OCI-LY1 (cell line): Measurements from ENCODE around the gene NOMO2.
"Not testable (repeated sequence)": the region's sequence is repeated elsewhere in the genome, so short reads cannot be mapped to it uniquely, and the experiment has no call there.

Experiments
- H2AFZ ChIP-seq: fragments of 200-600 bp; sonication (generic), shearing (Covaris generic); 2 replicates; pipeline ENCODE4 v1.6.0; 2014; ENCODE audit warnings: antibody characterized with exemption, mild to moderate bottlenecking, low read length
- H3F3A ChIP-seq: fragments of 200-600 bp; sonication (generic), shearing (Covaris generic); 2 replicates; pipeline ENCODE4 v1.6.0; 2014; ENCODE audit warnings: mild to moderate bottlenecking, antibody characterized with exemption, low read length, moderate library complexity; ENCODE audit not compliant: insufficient read depth
- H3K27ac ChIP-seq: fragments of 200-600 bp; sonication (generic); 2 replicates; pipeline ENCODE4 v1.5.1; 2014; ENCODE audit warnings: low read length, mixed run types, mild to moderate bottlenecking, low read depth; ENCODE audit not compliant: poor library complexity, severe bottlenecking
- H3K27me3 ChIP-seq: fragments of 200-600 bp; sonication (generic); 2 replicates; pipeline ENCODE4 v1.6.0; 2014; ENCODE audit warnings: antibody characterized with exemption, mild to moderate bottlenecking, low read length, moderate library complexity; ENCODE audit not compliant: insufficient read depth
- H3K36me3 ChIP-seq: fragments of 200-600 bp; sonication (generic); 2 replicates; pipeline ENCODE4 v1.6.1; 2014; ENCODE audit warnings: mild to moderate bottlenecking, antibody characterized with exemption, low read length, moderate library complexity, mixed read lengths; ENCODE audit not compliant: insufficient read depth
- H3K4me1 ChIP-seq: fragments of 200-600 bp; sonication (generic); 2 replicates; pipeline ENCODE4 v1.5.1; 2014; ENCODE audit warnings: mild to moderate bottlenecking, low read length, moderate library complexity; ENCODE audit not compliant: insufficient read depth, severe bottlenecking
- H3K4me2 ChIP-seq: fragments of 200-600 bp; sonication (generic), shearing (Covaris generic); 2 replicates; pipeline ENCODE4 v1.6.1; 2014; ENCODE audit warnings: low read length
- H3K4me3 ChIP-seq: fragments of 200-600 bp; sonication (generic); 2 replicates; pipeline ENCODE4 v1.5.1; 2014; ENCODE audit warnings: low read length, low read depth, mild to moderate bottlenecking, mixed read lengths; ENCODE audit not compliant: poor library complexity, severe bottlenecking
- H3K79me2 ChIP-seq: fragments of 200-600 bp; shearing (Covaris generic); 2 replicates; pipeline ENCODE4 v1.6.1; 2016; ENCODE audit warnings: mixed run types, low read length, mixed read lengths; ENCODE audit not compliant: insufficient read depth
- H3K9ac ChIP-seq: fragments of 200-600 bp; sonication (generic), shearing (Covaris generic); 2 replicates; pipeline ENCODE4 v1.6.1; 2014; ENCODE audit warnings: mild to moderate bottlenecking, low read length, mixed read lengths
- H3K9me2 ChIP-seq: fragments of 200-600 bp; sonication (generic), shearing (Covaris generic); 2 replicates; pipeline ENCODE4 v1.6.1; 2014; ENCODE audit warnings: low read depth, mild to moderate bottlenecking, low read length, mixed read lengths
- H3K9me3 ChIP-seq: fragments of 200-600 bp; shearing (Covaris generic); 2 replicates; pipeline ENCODE4 v1.6.1; 2014; ENCODE audit warnings: low read length, mixed read lengths
- H4K20me1 ChIP-seq: fragments of 200-600 bp; sonication (generic), shearing (Covaris generic); 2 replicates; pipeline ENCODE4 v1.6.0; 2016; ENCODE audit warnings: mild to moderate bottlenecking, low read length; ENCODE audit not compliant: insufficient read depth

NOMO2 gene

GRCh38 chr16:18498430-18498829, 63.5 kb downstream of the NOMO2 start:
- H3K9ac ChIP-seq, H3K4me2 ChIP-seq, H3K79me2 ChIP-seq, H3K4me3 ChIP-seq, H2AFZ ChIP-seq, H4K20me1 ChIP-seq, H3K9me3 ChIP-seq, H3K9me2 ChIP-seq, H3K27me3 ChIP-seq, H3F3A ChIP-seq, H3K4me1 ChIP-seq, H3K27ac ChIP-seq, H3K36me3 ChIP-seq: not testable (repeated sequence)

- H3F3A ChIP-seq, H4K20me1 ChIP-seq, H3K79me2 ChIP-seq, H3K4me2 ChIP-seq, H3K9me3 ChIP-seq, H3K4me3 ChIP-seq, H3K9me2 ChIP-seq, H3K4me1 ChIP-seq, H3K27me3 ChIP-seq, H3K27ac ChIP-seq, H3K36me3 ChIP-seq, H3K9ac ChIP-seq, H2AFZ ChIP-seq: not testable (repeated sequence)
Measured at GRCh38 chr16:18497032-18497431, 64.9 kb downstream of the NOMO2 start.

- not testable (repeated sequence) for H3K9me3 ChIP-seq, H3K79me2 ChIP-seq, H3K4me3 ChIP-seq, H3K27ac ChIP-seq, H3K27me3 ChIP-seq, H3K36me3 ChIP-seq, H3K4me1 ChIP-seq, H3K9ac ChIP-seq, H2AFZ ChIP-seq, H3F3A ChIP-seq, H4K20me1 ChIP-seq, H3K9me2 ChIP-seq, H3K4me2 ChIP-seq
Measured at GRCh38 chr16:18492118-18492897, 69.6 kb downstream of the NOMO2 start.

GRCh38 chr16:18436025-18436424, 125.9 kb downstream of the NOMO2 start:
- H4K20me1 ChIP-seq = not testable (repeated sequence)

GRCh38 chr16:18415827-18416226, 146.1 kb downstream of the NOMO2 start:
- not testable (repeated sequence) for H3K27me3 ChIP-seq, H3K27ac ChIP-seq, H3K4me1 ChIP-seq, H3K36me3 ChIP-seq, H2AFZ ChIP-seq, H3K79me2 ChIP-seq, H3F3A ChIP-seq, H3K9me3 ChIP-seq, H3K4me2 ChIP-seq, H3K9me2 ChIP-seq, H4K20me1 ChIP-seq, H3K9ac ChIP-seq, H3K4me3 ChIP-seq

More at GRCh38 chr16:18436025-18436424, 125.9 kb downstream of the NOMO2 start:
- H3K4me3 ChIP-seq, H3K36me3 ChIP-seq, H3K4me2 ChIP-seq, H3K9ac ChIP-seq, H3K79me2 ChIP-seq, H2AFZ ChIP-seq, H3K9me3 ChIP-seq, H3K27ac ChIP-seq, H3K9me2 ChIP-seq, H3K27me3 ChIP-seq, H3F3A ChIP-seq, H3K4me1 ChIP-seq: not testable (repeated sequence)

GRCh38 chr16:18409532-18410293, 152.2 kb downstream of the NOMO2 start:
- not testable (repeated sequence) for H3K4me2 ChIP-seq, H3K9me3 ChIP-seq, H3K4me3 ChIP-seq

GRCh38 chr16:18401851-18402657, 159.8 kb downstream of the NOMO2 start:
- H3K27ac ChIP-seq, H3K36me3 ChIP-seq, H3K9me3 ChIP-seq, H3K4me1 ChIP-seq, H3K4me2 ChIP-seq, H4K20me1 ChIP-seq, H3K27me3 ChIP-seq, H3K9me2 ChIP-seq, H3K79me2 ChIP-seq, H3F3A ChIP-seq, H2AFZ ChIP-seq, H3K9ac ChIP-seq, H3K4me3 ChIP-seq: not testable (repeated sequence)

More at GRCh38 chr16:18409532-18410293, 152.2 kb downstream of the NOMO2 start:
- not testable (repeated sequence) for H3K79me2 ChIP-seq, H3K27me3 ChIP-seq, H4K20me1 ChIP-seq, H2AFZ ChIP-seq, H3K36me3 ChIP-seq, H3K9ac ChIP-seq, H3K9me2 ChIP-seq, H3K27ac ChIP-seq, H3K4me1 ChIP-seq, H3F3A ChIP-seq
